NCI-H774 (cell line): ENCODE results near the gene TNFAIP8L2.
A peak's percentile ranks its signal among the peaks of the same experiment; 100 is the strongest.
"Not testable (repeated sequence)": the region's sequence is repeated elsewhere in the genome, so short reads cannot be mapped to it uniquely, and the experiment has no call there.

Experiments
- DNase-seq: peaks from one replicate; lab custom pipeline; 2025; lab: John Stamatoyannopoulos, UW

The TNFAIP8L2 gene

DNA sequence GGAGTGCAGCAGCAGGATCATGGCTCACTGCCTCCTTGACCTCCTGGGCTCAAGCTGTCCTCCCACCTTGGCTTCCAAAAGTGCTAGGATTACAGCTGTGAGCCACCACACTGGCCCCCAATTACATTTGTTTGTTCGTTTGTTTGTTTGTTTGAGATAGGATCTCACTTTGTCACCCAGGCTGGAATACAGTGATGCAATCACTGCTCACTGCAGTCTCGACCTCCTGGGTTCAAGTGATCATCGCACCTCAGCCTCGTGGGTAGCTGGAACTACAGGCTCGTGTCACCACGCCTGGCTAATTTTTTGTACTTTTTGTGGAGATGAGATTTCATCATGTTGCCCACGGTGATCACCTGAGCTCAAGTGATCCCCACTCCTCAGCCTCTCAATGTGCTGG, 35.6 kb downstream of the TNFAIP8L2 start:
- no peak for DNase-seq

- no peak for DNase-seq
Observed at GRCh38 chr1:151193304-151193703, 36.9 kb downstream of the TNFAIP8L2 start.

- no peak for DNase-seq
Observed at GRCh38 chr1:151193856-151194255, 37.4 kb downstream of the TNFAIP8L2 start.

DNA sequence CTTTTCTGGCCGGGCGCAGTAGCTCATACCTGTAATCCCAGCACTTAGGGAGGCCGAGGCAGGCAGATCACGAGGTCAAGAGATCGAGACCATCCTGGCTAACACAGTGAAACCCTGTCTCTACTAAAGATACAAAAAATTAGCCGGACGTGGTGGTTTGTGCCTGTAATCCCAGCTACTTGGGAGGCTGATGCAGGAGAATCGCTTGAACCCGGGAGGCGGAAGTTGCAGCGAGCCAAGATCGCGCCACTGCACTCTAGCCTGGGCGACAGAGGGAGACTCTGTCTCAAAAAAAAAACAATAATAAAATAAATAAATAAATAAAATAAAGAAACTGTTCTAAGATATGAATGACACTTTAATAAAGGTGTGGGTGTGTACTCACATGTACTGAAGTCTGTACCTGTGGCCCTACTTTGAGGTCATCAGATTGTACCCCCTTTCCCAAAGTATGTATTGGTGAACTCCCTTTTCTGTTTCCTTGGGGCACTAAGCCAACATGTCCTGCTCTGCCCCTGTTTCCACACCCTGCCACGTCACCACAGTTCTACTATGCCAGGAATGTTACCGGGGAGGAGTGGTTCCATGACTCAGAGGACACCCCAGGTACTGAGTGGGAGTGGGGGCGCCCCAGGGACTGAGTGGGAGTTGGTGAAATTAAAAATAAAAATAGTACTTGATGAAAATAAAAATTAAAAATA, 38.6 kb downstream of the TNFAIP8L2 start:
- not testable (repeated sequence) for DNase-seq

DNA sequence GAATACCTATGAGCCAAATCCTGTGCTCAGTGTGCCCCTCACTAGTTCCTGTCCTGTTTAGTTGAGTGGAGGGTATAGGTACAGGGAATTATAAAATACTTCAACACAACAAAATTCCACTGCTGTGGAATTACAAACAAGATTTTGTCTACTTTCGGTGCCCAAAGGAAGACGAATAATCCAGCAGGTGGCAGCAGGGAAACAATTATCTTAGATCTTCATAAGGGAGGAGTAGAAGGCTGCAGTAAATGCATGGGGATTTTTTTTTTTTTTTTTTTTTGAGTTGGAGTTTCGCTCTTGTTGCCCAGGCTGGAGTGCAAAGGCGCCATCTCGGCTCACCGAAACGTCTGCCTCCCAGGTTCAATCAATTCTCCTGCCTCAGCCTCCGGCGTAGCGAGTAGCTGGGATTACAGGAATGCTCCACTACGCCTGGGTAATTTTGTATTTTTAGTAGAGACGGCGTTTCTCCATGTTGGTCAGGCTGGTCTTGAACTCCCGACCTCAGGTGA, 39.9 kb downstream of the TNFAIP8L2 start:
- DNase-seq = peak; percentile 75

- DNase-seq = peak; percentile 34
Observed at GRCh38 chr1:151197863-151198253, 41.4 kb downstream of the TNFAIP8L2 start.

- peak; percentile 98 for DNase-seq
Observed at GRCh38 chr1:151198254-151199127, 42.0 kb downstream of the TNFAIP8L2 start, which contains the start of gene PIP5K1A. Gene PIP5K1A (plus strand): TSS chr1:151198552. CDS start chr1:151198997, 445 bp downstream.

DNA sequence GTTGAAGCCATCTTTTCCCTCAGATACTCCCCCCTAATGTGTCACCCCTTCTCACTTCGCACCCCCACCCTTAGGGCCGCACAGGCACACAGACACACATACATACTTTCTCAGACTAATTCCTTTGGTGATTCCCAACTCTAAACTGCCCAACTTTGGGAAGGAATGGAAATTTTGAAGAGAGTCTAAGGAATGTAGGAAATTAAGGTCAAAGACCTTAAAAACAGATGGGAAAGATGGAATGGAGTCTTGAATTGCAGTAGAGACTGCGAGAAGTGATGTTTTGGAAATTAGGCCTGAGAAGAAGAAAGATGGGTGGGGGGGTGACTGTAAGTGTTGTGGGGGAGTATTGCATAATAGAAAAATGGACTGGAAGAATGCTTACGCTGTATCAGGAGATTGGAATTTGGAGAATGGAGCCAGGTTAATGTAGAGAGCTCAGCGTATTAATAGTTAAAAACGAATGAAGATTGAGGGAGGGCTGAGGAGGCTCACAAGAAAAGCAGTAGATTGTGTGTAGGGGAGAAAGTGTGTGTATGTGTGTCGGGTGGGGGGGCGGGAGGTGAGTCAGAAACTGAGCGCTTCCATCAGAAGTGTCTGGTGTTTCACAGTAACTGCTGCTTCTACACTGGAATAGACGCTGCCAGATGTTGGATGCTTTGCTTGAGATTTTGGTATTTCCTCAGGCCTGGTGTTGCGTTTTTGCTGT, 43.6 kb downstream of the TNFAIP8L2 start:
- no peak for DNase-seq

DNA sequence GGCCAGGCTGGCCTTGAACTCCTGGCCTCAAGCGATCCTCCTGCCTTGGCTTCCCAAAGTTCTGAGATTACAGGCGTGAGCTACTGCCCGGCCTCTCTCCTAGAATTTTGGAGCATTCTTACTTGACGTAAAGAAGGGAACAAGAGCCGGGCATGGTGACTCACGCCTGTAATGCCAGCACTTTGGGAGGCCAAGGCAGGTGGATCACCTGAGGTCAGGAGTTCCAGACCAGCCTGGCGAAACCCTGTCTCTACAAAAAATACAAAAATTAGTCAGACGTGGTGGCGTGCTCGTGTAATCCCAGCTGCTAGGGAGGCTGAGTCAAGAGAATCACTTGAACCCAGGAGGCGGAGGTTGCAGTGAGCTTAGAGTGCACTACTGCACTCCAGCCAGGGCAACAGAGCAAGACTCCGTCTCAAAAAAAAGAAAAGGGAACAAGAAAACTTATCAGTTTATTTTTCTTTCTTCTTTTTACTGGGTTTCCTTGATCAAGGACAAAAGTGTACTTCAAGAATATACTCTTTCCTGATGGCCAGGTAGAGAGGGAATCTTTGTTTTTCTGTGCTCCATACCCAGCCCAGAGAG, 49.0 kb downstream of the TNFAIP8L2 start:
- DNase-seq = not testable (repeated sequence)
